A673 (cell line): ENCODE measurements around the gene LIPJ.

Experiments used
- CTCF ChIP-seq: fragments of 300-800, 200-600 bp; sonication (generic); conservative IDR thresholded peaks from 2 replicates; pipeline ENCODE4 v1.5.1; 2017; ENCODE audit warnings: low read depth, mild to moderate bottlenecking, antibody characterized with exemption, low read length, moderate library complexity, mixed read lengths
- EZH2 ChIP-seq: fragments of 200-600 bp; sonication (generic); IDR thresholded peaks from 2 replicates; pipeline ENCODE4 v1.6.1; 2017; ENCODE audit warnings: borderline replicate concordance, low read depth, mild to moderate bottlenecking, mixed read lengths, antibody characterized with exemption, low read length; ENCODE audit not compliant: poor library complexity, severe bottlenecking

DNA sequence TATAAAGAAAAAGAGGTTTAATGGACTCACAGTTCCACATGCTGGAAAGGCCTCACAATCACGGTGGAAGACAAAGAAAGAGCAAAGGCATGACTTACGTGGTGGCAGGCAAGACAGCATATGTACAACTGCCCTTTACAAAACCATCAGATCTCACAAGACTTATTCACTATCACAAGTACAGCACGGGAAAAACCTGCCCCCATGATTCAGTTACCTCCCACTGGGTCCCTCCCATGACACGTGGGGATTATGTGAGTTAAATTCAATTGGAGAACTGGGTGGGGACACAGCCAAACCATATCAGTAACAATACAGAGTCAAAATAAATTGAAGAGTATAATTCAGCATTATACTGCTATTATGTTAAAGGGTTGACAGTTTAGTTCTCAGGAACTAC is 41.2 kb upstream of the LIPJ start:
- TF ChIP-seq CTCF, result no peak
- TF ChIP-seq EZH2, result no peak
